Measurements from ENCODE around the gene RAB3C. TPM values are rescaled to one million over a fixed set of nuclear protein-coding genes. Genes with fewer than 3 reads are reported as not detected.
A peak's percentile ranks its signal among the peaks of the same experiment; 100 is the strongest.

RAB3C gene
- total and polyA plus RNA-seq, 4 experiments from 2014 or later = not detected

DNA sequence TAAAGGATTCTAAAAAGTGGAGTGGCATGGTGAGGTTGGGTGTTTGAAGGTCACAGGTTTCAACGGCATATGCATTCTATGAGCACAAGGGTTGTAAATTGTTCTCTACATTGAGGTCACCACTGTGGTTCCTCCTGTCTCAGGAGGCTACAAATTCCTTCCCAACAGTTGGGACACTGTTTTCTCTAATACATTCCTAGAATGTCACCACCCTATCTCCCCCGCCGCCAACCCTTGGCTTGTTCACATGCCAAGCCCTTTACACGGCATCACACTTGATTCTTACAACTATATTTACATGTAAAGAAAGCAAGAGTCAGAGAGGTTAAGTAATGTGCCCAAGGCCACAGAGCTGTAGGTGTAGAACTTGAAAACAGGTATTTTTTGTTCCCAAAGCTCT, 315.1 kb downstream of the RAB3C start:
- Mint-ChIP-seq H3K4me3 (no peak overlapping the region), H3K4me1 (peaks cover 0 to 4% (median under 1%) of the 10 kb centered on the region in 4 donors), H3K27ac (peak overlapping the region in 1 of 7 donors; percentile 64), H3K27me3 (peaks cover 0 to 1% of the 10 kb centered on the region in 2 donors), H3K36me3 (no peaks in the 10 kb centered on the region), H3K9me3 (no peaks in the 10 kb centered on the region)
- DNase-seq = no peak
- ChIA-PET CTCF (ENCODE audit: partially characterized antibody) (interaction anchor here (0.7 to 5.5 kb wide), 2 partner anchors 11 to 277 kb away, joined by 3 to 43 read pairs; no protein-coding TSS in a partner anchor), POLR2A (ENCODE audit: partially characterized antibody) (no interaction called here)
- Histone ChIP-seq H3K27ac (ENCODE audit: low read depth, low read length) (no peak overlapping the region), H3K36me3 (ENCODE audit: insufficient read depth, low read length) (no peaks in the 10 kb centered on the region), H3K27me3 (ENCODE audit: insufficient read depth, low read length) (no peaks in the 10 kb centered on the region), H3K4me3 (ENCODE audit: low read length in 2 of 2) (no peak overlapping the region), H3K4me1 (ENCODE audit: insufficient read depth, low read length) (no peaks in the 10 kb centered on the region), H3K9me3 (ENCODE audit: control insufficient read depth in 1 of 2, low read length in 2 of 2) (no peaks in the 10 kb centered on the region)
- intact Hi-C loops (cut with micrococcal nuclease) = loop anchor here (10.0 kb wide), 1 partner anchor 137 kb away; no protein-coding TSS in a partner anchor

DNA sequence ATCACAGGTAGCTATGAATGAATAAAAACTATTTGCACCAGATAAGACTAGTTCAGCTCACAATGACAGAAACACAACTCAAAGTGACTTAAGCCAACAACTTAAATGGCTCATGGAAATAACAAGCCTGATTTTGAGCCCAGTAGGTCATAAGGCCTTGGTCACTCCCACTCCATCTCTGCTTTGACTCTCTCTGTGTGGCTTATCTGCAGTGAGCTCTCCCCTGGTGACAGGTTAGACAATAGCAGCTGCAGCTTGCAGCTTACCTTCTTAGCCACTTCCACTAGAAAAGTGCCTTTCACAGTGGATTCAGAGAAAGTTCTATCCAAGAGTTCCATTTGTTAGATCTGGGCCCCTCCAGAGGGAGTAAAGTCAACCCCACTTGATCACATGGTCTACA, 315.7 kb downstream of the RAB3C start:
- Histone ChIP-seq H3K4me3 (ENCODE audit: low read length in 2 of 2) (no peak overlapping the region), H3K36me3 (ENCODE audit: insufficient read depth, low read length) (no peaks in the 10 kb centered on the region), H3K27ac (ENCODE audit: low read depth, low read length) (no peak overlapping the region), H3K9me3 (ENCODE audit: control insufficient read depth in 1 of 2, low read length in 2 of 2) (no peaks in the 10 kb centered on the region), H3K4me1 (ENCODE audit: insufficient read depth, low read length) (no peaks in the 10 kb centered on the region), H3K27me3 (ENCODE audit: insufficient read depth, low read length) (no peaks in the 10 kb centered on the region)
- no peaks in the 10 kb centered on the region for H3K9me3 Mint-ChIP-seq
- no peak for DNase-seq
- peaks cover 0 to 4% (median under 1%) of the 10 kb centered on the region in 4 donors for H3K4me1 Mint-ChIP-seq
- H3K27ac Mint-ChIP-seq = no peak overlapping the region
- ChIA-PET POLR2A (ENCODE audit: partially characterized antibody) (no interaction called here), CTCF (ENCODE audit: partially characterized antibody) (interaction anchor here (0.7 to 5.5 kb wide), 2 partner anchors 12 to 276 kb away, joined by 3 to 43 read pairs; no protein-coding TSS in a partner anchor)
- no peak overlapping the region for H3K4me3 Mint-ChIP-seq
- intact Hi-C loops (cut with micrococcal nuclease) = loop anchor here (10.0 kb wide), 1 partner anchor 136 kb away; no protein-coding TSS in a partner anchor
- no peaks in the 10 kb centered on the region for H3K36me3 Mint-ChIP-seq
- H3K27me3 Mint-ChIP-seq = peaks cover 2 to 3% of the 10 kb centered on the region in 2 donors

DNA sequence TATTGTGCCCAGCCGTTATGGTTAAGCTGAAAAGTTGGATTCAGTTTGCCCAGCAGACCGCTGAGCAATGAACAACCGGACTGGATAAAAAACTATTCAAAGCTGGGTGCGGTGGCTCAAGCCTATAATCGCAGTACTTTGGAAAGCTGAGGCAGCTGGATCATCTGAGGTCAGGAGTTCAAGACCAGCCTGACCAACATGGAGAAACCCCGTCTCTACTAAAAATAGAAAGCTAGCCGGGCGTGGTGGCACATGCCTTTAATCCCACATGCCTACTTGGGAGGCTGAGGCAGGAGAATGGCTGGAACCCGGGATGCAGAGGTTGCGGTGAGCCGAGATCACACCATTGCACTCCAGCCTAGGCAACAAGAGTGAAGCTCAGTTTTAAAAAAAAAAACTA, 318.4 kb downstream of the RAB3C start:
- Histone ChIP-seq H3K27me3 (ENCODE audit: insufficient read depth, low read length) (no peaks in the 10 kb centered on the region), H3K36me3 (ENCODE audit: insufficient read depth, low read length) (no peaks in the 10 kb centered on the region), H3K27ac (ENCODE audit: low read depth, low read length) (no peak overlapping the region), H3K9me3 (ENCODE audit: control insufficient read depth in 1 of 2, low read length in 2 of 2) (no peaks in the 10 kb centered on the region), H3K4me1 (ENCODE audit: insufficient read depth, low read length) (no peaks in the 10 kb centered on the region), H3K4me3 (ENCODE audit: low read length in 2 of 2) (no peak overlapping the region)
- POLR2A ChIA-PET (ENCODE audit: partially characterized antibody) = no interaction called here
- Mint-ChIP-seq H3K4me3 (no peak overlapping the region), H3K9me3 (peaks cover 0 to 2% (median 0%) of the 10 kb centered on the region in 8 donors), H3K36me3 (no peaks in the 10 kb centered on the region), H3K27ac (no peak overlapping the region), H3K4me1 (no peaks in the 10 kb centered on the region), H3K27me3 (peaks cover 2% of the 10 kb centered on the region in 2 donors)
- CTCF ChIA-PET (ENCODE audit: partially characterized antibody) = interaction anchor here (1.2 to 2.7 kb wide), 3 partner anchors 10 to 31 kb away, joined by 5 to 13 read pairs (median 6); no protein-coding TSS in a partner anchor
- no peak for DNase-seq
- intact Hi-C loops (cut with micrococcal nuclease) = no loop called here

DNA sequence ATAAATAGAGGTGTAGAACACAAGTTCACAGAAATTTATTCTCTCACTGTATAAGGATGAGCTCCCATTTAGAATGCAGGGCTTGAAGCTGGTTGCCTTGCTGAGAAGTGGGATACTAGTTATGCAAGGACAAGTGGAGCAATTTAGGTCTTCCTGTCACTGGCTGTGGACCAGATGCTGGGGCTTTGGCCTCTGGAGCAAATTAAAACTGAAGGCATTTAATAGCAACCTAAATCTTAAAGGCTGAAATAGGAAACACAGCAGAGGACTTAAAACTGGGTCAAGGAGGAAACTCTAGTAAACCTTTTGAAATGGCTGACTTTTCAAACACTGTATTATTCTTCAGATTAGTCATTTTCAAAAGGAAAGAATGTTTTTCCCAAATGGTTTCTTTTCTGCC, 319.4 kb downstream of the RAB3C start:
- no peaks in the 10 kb centered on the region for H3K36me3 ChIP-seq (ENCODE audit: insufficient read depth, low read length)
- no peaks in the 10 kb centered on the region for H3K27me3 ChIP-seq (ENCODE audit: insufficient read depth, low read length)
- Mint-ChIP-seq H3K36me3 (no peaks in the 10 kb centered on the region), H3K9me3 (peaks cover 0 to 9% (median 0%) of the 10 kb centered on the region in 8 donors), H3K27ac (peak overlapping the region in 1 of 7 donors; percentile 68), H3K4me1 (no peaks in the 10 kb centered on the region), H3K27me3 (peaks cover 2% of the 10 kb centered on the region in 2 donors), H3K4me3 (no peak overlapping the region)
- ChIA-PET CTCF (ENCODE audit: partially characterized antibody) (interaction anchor here (1.2 to 2.7 kb wide), 3 partner anchors 15 to 32 kb away, joined by 5 to 13 read pairs (median 5); no protein-coding TSS in a partner anchor), POLR2A (ENCODE audit: partially characterized antibody) (no interaction called here)
- no peak for DNase-seq
- H3K27ac ChIP-seq (ENCODE audit: low read depth, low read length) = no peak overlapping the region
- no peaks in the 10 kb centered on the region for H3K9me3 ChIP-seq (ENCODE audit: control insufficient read depth in 1 of 2, low read length in 2 of 2)
- intact Hi-C loops (cut with micrococcal nuclease) = no loop called here
- no peaks in the 10 kb centered on the region for H3K4me1 ChIP-seq (ENCODE audit: insufficient read depth, low read length)
- no peak overlapping the region for H3K4me3 ChIP-seq (ENCODE audit: low read length in 2 of 2)

DNA sequence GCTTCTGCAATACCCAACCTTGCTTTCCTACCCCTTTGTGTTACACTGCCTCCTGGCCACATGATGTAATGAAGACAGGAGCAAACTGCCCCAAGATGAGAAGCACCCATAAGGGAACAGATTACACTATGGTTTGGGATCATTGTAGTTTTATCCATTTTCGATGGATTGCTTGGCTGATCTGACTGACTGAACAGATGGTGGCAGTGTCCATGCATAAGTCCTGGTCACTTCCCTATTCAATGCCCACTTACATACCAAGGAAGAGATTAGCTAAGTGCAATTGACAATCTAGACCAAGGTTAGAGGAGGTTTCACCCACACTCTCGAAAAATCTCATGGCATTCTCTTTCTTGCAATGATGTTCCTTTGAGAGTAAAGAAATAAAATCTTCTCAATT, 319.9 kb downstream of the RAB3C start:
- H3K4me1 ChIP-seq (ENCODE audit: insufficient read depth, low read length) = no peaks in the 10 kb centered on the region
- H3K4me3 ChIP-seq (ENCODE audit: low read length in 2 of 2) = no peak overlapping the region
- ChIA-PET POLR2A (ENCODE audit: partially characterized antibody) (no interaction called here), CTCF (ENCODE audit: partially characterized antibody) (interaction anchor here (0.9 to 1.3 kb wide), 3 partner anchors 9 to 15 kb away, joined by 3 to 5 read pairs (median 3); no protein-coding TSS in a partner anchor)
- no peaks in the 10 kb centered on the region for H3K4me1 Mint-ChIP-seq
- no peak overlapping the region for H3K27ac Mint-ChIP-seq
- H3K36me3 ChIP-seq (ENCODE audit: insufficient read depth, low read length) = no peaks in the 10 kb centered on the region
- peaks cover 2% of the 10 kb centered on the region in 2 donors for H3K27me3 Mint-ChIP-seq
- H3K27ac ChIP-seq (ENCODE audit: low read depth, low read length) = no peak overlapping the region
- no peak overlapping the region for H3K4me3 Mint-ChIP-seq
- H3K36me3 Mint-ChIP-seq = no peaks in the 10 kb centered on the region
- H3K9me3 ChIP-seq (ENCODE audit: control insufficient read depth in 1 of 2, low read length in 2 of 2) = no peaks in the 10 kb centered on the region
- no peaks in the 10 kb centered on the region for H3K27me3 ChIP-seq (ENCODE audit: insufficient read depth, low read length)
- intact Hi-C loops (cut with micrococcal nuclease) = no loop called here
- H3K9me3 Mint-ChIP-seq = peaks cover 0 to 9% (median 0%) of the 10 kb centered on the region in 8 donors
- DNase-seq = no peak

DNA sequence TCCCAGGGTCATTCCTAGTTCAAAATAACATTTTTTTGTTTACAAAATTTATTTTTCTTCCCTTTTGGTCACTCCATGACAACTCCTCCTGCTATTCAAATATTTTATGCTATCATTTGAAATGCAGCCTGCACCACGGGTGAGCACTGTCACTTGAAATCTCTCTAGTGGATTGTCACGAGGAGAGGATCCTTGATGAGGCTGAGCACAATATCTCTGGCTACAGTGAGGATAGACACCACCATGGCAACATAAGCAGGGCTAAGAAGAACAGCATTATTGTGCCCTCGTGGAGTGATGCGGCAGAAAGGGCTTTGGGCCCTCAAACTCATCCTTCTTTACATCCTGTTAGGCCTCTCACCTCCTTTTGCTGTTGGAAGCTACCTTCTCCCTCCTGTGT, 321.9 kb downstream of the RAB3C start:
- Mint-ChIP-seq H3K4me1 (no peaks in the 10 kb centered on the region), H3K27ac (no peak overlapping the region), H3K4me3 (no peak overlapping the region), H3K36me3 (no peaks in the 10 kb centered on the region), H3K9me3 (peaks cover 0 to 9% (median 0%) of the 10 kb centered on the region in 8 donors), H3K27me3 (peaks cover 2% of the 10 kb centered on the region in 2 donors)
- intact Hi-C loops (cut with micrococcal nuclease) = no loop called here
- ChIA-PET POLR2A (ENCODE audit: partially characterized antibody) (no interaction called here), CTCF (ENCODE audit: partially characterized antibody) (no interaction called here)
- Histone ChIP-seq H3K4me1 (ENCODE audit: insufficient read depth, low read length) (no peaks in the 10 kb centered on the region), H3K9me3 (ENCODE audit: control insufficient read depth in 1 of 2, low read length in 2 of 2) (no peaks in the 10 kb centered on the region), H3K4me3 (ENCODE audit: low read length in 2 of 2) (no peak overlapping the region), H3K36me3 (ENCODE audit: insufficient read depth, low read length) (no peaks in the 10 kb centered on the region), H3K27ac (ENCODE audit: low read depth, low read length) (no peak overlapping the region), H3K27me3 (ENCODE audit: insufficient read depth, low read length) (no peaks in the 10 kb centered on the region)
- DNase-seq = no peak

DNA sequence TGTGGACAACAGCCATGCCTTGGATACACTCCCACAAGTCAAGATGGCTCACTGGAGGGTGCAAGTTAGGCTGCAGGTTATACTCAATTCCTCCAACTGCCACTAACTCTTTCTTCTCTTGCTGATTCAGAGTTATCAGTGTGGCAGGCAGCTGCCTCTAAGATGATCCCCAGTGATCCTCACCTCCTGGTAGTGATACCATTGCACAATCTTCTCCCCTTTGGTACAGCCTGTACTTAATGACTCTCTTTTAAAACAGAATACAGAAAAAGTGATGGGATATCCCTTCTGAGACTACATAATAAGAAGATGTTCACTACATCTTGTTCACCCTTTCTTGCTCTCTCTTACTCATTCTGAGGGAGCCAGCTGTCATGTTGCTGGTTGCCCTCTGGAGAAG, 323.1 kb downstream of the RAB3C start:
- Mint-ChIP-seq H3K4me3 (peak overlapping the region in 1 of 8 donors; percentile 0), H3K36me3 (no peaks in the 10 kb centered on the region), H3K27me3 (peaks cover 2% of the 10 kb centered on the region in 2 donors), H3K9me3 (peaks cover 0 to 16% (median 1%) of the 10 kb centered on the region in 8 donors), H3K4me1 (no peaks in the 10 kb centered on the region), H3K27ac (no peak overlapping the region)
- Histone ChIP-seq H3K9me3 (ENCODE audit: control insufficient read depth in 1 of 2, low read length in 2 of 2) (no peaks in the 10 kb centered on the region), H3K27ac (ENCODE audit: low read depth, low read length) (no peak overlapping the region), H3K36me3 (ENCODE audit: insufficient read depth, low read length) (no peaks in the 10 kb centered on the region), H3K27me3 (ENCODE audit: insufficient read depth, low read length) (no peaks in the 10 kb centered on the region), H3K4me1 (ENCODE audit: insufficient read depth, low read length) (no peaks in the 10 kb centered on the region), H3K4me3 (ENCODE audit: low read length in 2 of 2) (no peak overlapping the region)
- intact Hi-C loops (cut with micrococcal nuclease) = no loop called here
- ChIA-PET POLR2A (ENCODE audit: partially characterized antibody) (no interaction called here), CTCF (ENCODE audit: partially characterized antibody) (interaction anchor here (0.7 to 1.0 kb wide), 2 partner anchors 11 to 14 kb away, joined by 3 to 4 read pairs; no protein-coding TSS in a partner anchor)
- no peak for DNase-seq

Measured in CD4-positive, alpha-beta memory T cell (primary cell).